ENCODE results near the gene KIAA1549.

The KIAA1549 gene

GRCh38 chr7:138892812-138893211, 88.4 kb downstream of the KIAA1549 start:
- Mint-ChIP-seq H3K27ac (no peak overlapping the region), H3K27me3 (peaks cover 6% of the 10 kb centered on the region), H3K36me3 (ENCODE audit: low read depth) (no peaks in the 10 kb centered on the region), H3K9me3 (no peaks in the 10 kb centered on the region), H3K4me3 (no peak overlapping the region), H3K4me1 (ENCODE audit: low read depth) (peaks cover 4% of the 10 kb centered on the region)

GRCh38 chr7:138892006-138892630, 89.1 kb downstream of the KIAA1549 start:
- no peaks in the 10 kb centered on the region for H3K9me3 Mint-ChIP-seq
- H3K36me3 Mint-ChIP-seq (ENCODE audit: low read depth): no peaks in the 10 kb centered on the region
- H3K27ac Mint-ChIP-seq: no peak overlapping the region
- H3K4me1 Mint-ChIP-seq (ENCODE audit: low read depth): peaks cover 4% of the 10 kb centered on the region
- peaks cover 6% of the 10 kb centered on the region for H3K27me3 Mint-ChIP-seq
- H3K4me3 Mint-ChIP-seq: no peak overlapping the region

- Mint-ChIP-seq H3K27ac (no peak overlapping the region), H3K9me3 (no peaks in the 10 kb centered on the region), H3K4me1 (ENCODE audit: low read depth) (peaks cover 7% of the 10 kb centered on the region), H3K36me3 (ENCODE audit: low read depth) (no peaks in the 10 kb centered on the region), H3K4me3 (no peak overlapping the region), H3K27me3 (peaks cover 6% of the 10 kb centered on the region)
Measured at GRCh38 chr7:138891446-138891810, 89.8 kb downstream of the KIAA1549 start.

- Mint-ChIP-seq H3K27me3 (peaks cover under 1% of the 10 kb centered on the region), H3K36me3 (ENCODE audit: low read depth) (no peaks in the 10 kb centered on the region), H3K4me3 (no peak overlapping the region), H3K4me1 (ENCODE audit: low read depth) (peaks cover 9% of the 10 kb centered on the region), H3K9me3 (no peaks in the 10 kb centered on the region), H3K27ac (no peak overlapping the region)
Measured at GRCh38 chr7:138890499-138891445, 90.4 kb downstream of the KIAA1549 start.

- H3K27me3 Mint-ChIP-seq: no peaks in the 10 kb centered on the region
- H3K36me3 Mint-ChIP-seq (ENCODE audit: low read depth): no peaks in the 10 kb centered on the region
- H3K27ac Mint-ChIP-seq: no peak overlapping the region
- peaks cover 9% of the 10 kb centered on the region for H3K4me1 Mint-ChIP-seq (ENCODE audit: low read depth)
- no peaks in the 10 kb centered on the region for H3K9me3 Mint-ChIP-seq
- no peak overlapping the region for H3K4me3 Mint-ChIP-seq
Measured at GRCh38 chr7:138889582-138890498, 91.3 kb downstream of the KIAA1549 start.

- Mint-ChIP-seq H3K27me3 (no peaks in the 10 kb centered on the region), H3K36me3 (ENCODE audit: low read depth) (no peaks in the 10 kb centered on the region), H3K27ac (no peak overlapping the region), H3K4me3 (no peak overlapping the region), H3K4me1 (ENCODE audit: low read depth) (peaks cover 9% of the 10 kb centered on the region), H3K9me3 (no peaks in the 10 kb centered on the region)
Measured at GRCh38 chr7:138887872-138888656, 93.1 kb downstream of the KIAA1549 start.

- Mint-ChIP-seq H3K9me3 (no peaks in the 10 kb centered on the region), H3K36me3 (ENCODE audit: low read depth) (no peaks in the 10 kb centered on the region), H3K4me1 (ENCODE audit: low read depth) (peaks cover 16% of the 10 kb centered on the region), H3K27me3 (no peaks in the 10 kb centered on the region), H3K4me3 (no peak overlapping the region), H3K27ac (no peak overlapping the region)
Measured at GRCh38 chr7:138887085-138887710, 94.0 kb downstream of the KIAA1549 start.

GRCh38 chr7:138886501-138886917, 94.7 kb downstream of the KIAA1549 start:
- H3K4me3 Mint-ChIP-seq: no peak overlapping the region
- no peaks in the 10 kb centered on the region for H3K9me3 Mint-ChIP-seq
- no peaks in the 10 kb centered on the region for H3K27me3 Mint-ChIP-seq
- H3K4me1 Mint-ChIP-seq (ENCODE audit: low read depth): peaks cover 23% of the 10 kb centered on the region
- H3K27ac Mint-ChIP-seq: peak overlapping the region; percentile 70
- H3K36me3 Mint-ChIP-seq (ENCODE audit: low read depth): no peaks in the 10 kb centered on the region

GRCh38 chr7:138885383-138886147, 95.6 kb downstream of the KIAA1549 start:
- no peak overlapping the region for H3K4me3 Mint-ChIP-seq
- H3K36me3 Mint-ChIP-seq (ENCODE audit: low read depth): no peaks in the 10 kb centered on the region
- H3K9me3 Mint-ChIP-seq: no peaks in the 10 kb centered on the region
- no peaks in the 10 kb centered on the region for H3K27me3 Mint-ChIP-seq
- peaks cover 26% of the 10 kb centered on the region for H3K4me1 Mint-ChIP-seq (ENCODE audit: low read depth)
- no peak overlapping the region for H3K27ac Mint-ChIP-seq

GRCh38 chr7:138882249-138882648, 98.9 kb downstream of the KIAA1549 start:
- Mint-ChIP-seq H3K4me1 (ENCODE audit: low read depth) (peaks cover 22% of the 10 kb centered on the region), H3K9me3 (no peaks in the 10 kb centered on the region), H3K27me3 (no peaks in the 10 kb centered on the region), H3K36me3 (ENCODE audit: low read depth) (no peaks in the 10 kb centered on the region), H3K27ac (peak overlapping the region; percentile 81), H3K4me3 (peak overlapping the region; percentile 43)

- H3K4me3 Mint-ChIP-seq: no peak overlapping the region
- no peaks in the 10 kb centered on the region for H3K9me3 Mint-ChIP-seq
- peaks cover 22% of the 10 kb centered on the region for H3K4me1 Mint-ChIP-seq (ENCODE audit: low read depth)
- H3K36me3 Mint-ChIP-seq (ENCODE audit: low read depth): no peaks in the 10 kb centered on the region
- H3K27ac Mint-ChIP-seq: peak overlapping the region; percentile 81
- no peaks in the 10 kb centered on the region for H3K27me3 Mint-ChIP-seq
Measured at GRCh38 chr7:138881579-138882188, 99.5 kb downstream of the KIAA1549 start.

- Mint-ChIP-seq H3K4me3 (no peak overlapping the region), H3K36me3 (ENCODE audit: low read depth) (no peaks in the 10 kb centered on the region), H3K27ac (no peak overlapping the region), H3K27me3 (no peaks in the 10 kb centered on the region), H3K4me1 (ENCODE audit: low read depth) (peaks cover 24% of the 10 kb centered on the region), H3K9me3 (no peaks in the 10 kb centered on the region)
Measured at GRCh38 chr7:138880881-138881578, 100.2 kb downstream of the KIAA1549 start.

Data from stimulated activated naive CD8-positive, alpha-beta T cell treated with anti-CD3 and anti-CD28 coated beads, Interleukin-15, Interleukin-2, amounts not matched to agents 100 ng/mL and 50 ng/mL, for 24 hours (primary cell).